ENCODE results near the gene CYLD.

The CYLD gene

GRCh38 chr16:50711862-50712559, 29.9 kb upstream of the CYLD start:
- no peak for DNase-seq (ENCODE audit: low read depth in 2 of 2)

DNA sequence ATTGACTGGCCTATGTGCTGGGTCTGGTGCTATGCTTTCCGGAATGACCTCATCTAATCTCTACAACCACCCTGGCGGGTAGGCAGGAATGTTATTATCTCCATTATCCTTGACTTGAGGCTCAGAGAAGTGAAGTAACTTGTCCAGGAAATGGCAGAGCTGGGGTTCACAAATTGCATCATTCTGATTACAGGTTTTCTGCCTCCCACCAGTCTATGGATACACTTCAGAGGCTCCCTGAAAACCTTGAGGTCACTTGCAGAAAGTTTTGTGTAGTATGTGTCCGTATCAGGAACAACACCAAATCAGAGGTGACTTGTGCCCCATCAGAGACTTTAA, 29.4 kb upstream of the CYLD start:
- DNase-seq (ENCODE audit: low read depth in 2 of 2): no peak

GRCh38 chr16:50712956-50713355, 28.9 kb upstream of the CYLD start:
- no peak for DNase-seq (ENCODE audit: low read depth in 2 of 2)

DNA sequence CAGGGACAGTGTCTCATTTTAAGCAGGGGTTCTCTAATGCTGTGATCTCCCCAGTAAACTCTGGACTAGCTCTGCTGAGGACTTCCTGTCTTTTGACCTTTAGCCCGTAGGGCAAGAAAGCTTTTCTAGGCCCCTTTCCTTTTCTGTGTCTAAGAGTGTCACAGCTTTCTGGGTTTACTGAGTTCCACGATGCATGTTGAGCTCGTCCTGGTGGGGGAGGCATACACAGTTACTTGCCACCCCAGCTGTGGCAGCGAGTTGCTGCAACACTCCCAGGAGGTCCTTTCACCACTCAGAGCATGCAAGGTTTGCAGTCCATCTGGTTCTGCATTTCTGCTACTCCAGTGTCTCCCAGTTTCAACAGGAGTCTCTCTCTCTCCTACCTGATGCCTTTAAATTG, 24.8 kb upstream of the CYLD start:
- DNase-seq (ENCODE audit: low read depth in 2 of 2): no peak

DNA sequence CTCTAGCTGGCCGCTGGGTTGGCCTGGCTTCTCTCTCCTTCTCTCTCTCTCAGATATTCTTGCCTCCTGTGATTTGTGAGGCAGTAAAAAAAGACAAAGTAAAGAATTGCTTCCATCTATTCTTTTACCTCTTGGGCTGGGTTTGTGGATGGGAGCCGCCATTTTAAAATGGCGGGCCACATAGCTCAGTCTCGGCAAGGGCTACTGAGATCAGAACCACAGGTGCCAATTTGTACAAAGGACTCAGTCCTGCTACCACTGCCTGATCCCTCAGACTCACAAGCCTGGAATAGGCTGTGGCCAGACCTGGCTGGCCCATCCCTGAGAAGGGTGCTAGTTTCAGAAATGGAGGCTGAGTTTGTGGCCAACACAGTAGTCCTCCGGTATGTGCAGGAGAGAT, 24.4 kb upstream of the CYLD start:
- DNase-seq (ENCODE audit: low read depth in 2 of 2): no peak

- no peak for DNase-seq (ENCODE audit: low read depth in 2 of 2)
Observed at GRCh38 chr16:50718061-50718760, 23.7 kb upstream of the CYLD start.

DNA sequence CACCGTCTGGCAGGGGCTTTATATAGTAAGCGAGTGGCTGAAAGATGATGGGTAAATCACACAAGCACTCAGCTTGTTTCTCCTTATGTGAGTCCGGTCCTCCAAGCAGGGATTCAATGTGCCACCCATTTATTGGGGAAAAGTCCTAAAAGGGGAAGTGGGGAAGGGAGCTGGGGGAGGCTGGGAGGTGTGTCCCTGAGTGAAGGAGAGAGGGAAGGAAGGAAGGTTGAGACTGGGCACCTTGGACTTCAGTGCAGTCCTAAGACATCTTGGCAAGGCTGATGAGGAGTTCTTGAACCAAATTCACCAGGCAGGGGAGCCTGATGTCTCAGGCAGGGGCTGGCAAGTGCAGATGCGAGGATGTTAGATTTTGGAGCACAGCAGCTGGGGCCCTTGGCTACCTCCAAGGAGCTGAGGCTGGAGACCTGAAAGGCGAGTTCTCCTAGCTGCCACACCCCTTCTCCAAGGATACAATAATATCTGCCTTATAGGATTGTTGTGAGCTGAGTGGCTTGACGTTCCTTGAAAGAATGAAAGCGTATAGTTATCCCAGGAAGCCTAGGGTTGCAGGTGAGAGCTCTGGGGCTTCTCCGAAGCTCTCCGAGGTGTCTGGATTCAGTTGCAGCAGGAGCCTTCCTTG, 23.0 kb upstream of the CYLD start:
- DNase-seq (ENCODE audit: low read depth in 2 of 2): no peak

DNA sequence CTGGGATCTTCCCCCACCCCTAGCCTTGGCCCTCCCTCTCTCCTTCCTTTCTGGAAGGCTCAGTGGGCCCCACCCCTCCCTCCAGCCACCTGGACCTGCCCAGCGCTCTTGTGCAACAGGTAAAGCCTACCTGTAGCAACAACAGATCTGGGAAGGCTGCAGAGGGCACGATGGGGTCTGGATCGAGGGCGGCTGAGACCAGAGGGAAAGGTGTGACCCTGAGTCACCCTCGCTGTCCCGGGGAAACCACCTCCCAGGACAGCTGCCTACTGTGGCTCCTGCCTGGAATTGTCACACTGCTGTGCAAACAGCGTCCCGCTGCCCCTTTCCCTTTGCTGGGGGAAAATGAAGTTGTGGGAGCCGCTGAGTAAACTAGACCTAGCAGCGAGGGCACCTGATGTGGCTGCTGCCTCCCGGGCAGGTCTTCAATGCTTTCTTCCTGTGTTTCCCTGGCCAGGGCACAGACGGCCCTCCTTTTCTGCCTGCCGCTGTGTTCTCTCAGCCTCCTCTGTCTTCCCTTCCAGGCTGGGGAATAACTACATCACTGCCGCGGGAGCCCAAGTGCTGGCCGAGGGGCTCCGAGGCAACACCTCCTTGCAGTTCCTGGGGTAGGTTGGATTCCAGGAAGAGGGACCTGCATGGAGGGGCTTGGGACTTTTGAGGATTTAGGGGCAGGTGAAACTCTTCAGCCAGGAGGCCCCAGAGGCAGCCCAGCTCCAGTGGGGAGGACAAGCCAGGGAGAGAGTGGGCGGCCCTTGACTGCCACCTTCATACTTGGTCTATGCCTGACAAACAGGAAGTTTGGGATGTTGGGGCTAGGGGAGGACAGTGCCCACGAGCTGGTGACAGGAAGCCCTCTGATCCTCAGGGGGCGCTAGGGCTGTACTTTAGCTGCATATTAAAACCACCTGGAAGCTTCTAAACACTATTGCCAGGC, 22.2 kb upstream of the CYLD start:
- no peak for DNase-seq (ENCODE audit: low read depth in 2 of 2)

DNA sequence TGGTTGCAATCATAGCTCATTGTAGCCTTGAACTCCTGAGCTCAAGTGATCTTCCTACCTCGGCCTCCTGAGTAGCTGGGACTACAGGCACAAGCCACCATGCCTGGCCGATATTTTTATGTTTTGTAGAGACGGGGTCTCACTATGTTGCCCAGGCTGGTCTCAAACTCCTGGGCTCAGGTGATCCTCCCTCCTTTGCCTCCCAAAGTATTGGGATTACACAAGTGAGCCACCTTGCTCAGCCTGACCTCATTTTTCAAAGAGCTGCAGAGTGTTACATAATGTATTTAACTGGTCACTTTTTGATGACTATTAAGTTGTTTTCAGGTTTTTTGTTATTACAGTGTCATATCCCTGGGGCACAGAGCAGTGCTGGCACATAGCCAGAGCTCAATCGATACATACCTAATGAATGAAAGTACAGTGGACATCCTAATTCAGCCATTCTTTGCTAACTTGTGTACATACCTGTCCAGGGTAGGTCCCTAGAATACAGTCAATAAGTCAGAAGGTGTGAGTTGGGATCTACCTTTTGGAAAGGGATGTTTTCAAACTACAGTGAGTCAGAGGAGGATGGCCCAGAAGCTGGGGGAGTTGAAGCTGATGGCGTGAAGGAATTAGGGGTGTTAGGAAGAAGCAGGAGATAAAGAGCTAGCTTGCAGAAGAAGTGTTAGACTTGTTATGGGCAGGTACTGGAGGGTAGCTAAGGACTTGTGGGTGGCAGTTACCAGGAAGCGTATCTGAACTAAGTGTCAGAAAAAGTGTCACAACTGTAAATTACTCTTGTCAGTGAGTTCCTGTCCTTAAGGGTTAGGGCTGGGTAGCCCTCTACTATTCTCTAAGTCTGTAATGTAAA, 20.1 kb upstream of the CYLD start:
- DNase-seq (ENCODE audit: low read depth in 2 of 2): no peak

GRCh38 chr16:50722405-50722737, 19.5 kb upstream of the CYLD start:
- DNase-seq (ENCODE audit: low read depth in 2 of 2): no peak

- no peak for DNase-seq (ENCODE audit: low read depth in 2 of 2)
Observed at GRCh38 chr16:50722960-50723359, 18.9 kb upstream of the CYLD start.

DNA sequence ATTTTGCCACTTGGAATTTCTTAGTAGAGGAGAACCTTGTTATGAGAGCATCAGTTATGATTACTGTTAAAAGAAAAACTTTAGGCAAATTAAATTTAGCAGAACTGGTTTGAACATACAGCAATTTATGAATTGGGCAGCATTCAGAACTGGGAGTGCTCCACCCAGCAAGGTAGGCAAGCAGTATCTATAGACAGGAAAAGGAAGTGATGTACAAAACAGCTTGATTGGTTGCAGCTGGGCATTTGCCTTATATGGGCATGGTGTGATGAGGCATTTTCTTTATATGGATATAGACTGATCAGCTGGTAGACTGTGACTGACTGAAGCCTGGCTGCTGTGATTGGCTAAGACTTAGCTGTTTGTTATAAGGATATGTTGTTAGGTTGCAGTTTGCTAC, 17.6 kb upstream of the CYLD start:
- no peak for DNase-seq (ENCODE audit: low read depth in 2 of 2)

DNA sequence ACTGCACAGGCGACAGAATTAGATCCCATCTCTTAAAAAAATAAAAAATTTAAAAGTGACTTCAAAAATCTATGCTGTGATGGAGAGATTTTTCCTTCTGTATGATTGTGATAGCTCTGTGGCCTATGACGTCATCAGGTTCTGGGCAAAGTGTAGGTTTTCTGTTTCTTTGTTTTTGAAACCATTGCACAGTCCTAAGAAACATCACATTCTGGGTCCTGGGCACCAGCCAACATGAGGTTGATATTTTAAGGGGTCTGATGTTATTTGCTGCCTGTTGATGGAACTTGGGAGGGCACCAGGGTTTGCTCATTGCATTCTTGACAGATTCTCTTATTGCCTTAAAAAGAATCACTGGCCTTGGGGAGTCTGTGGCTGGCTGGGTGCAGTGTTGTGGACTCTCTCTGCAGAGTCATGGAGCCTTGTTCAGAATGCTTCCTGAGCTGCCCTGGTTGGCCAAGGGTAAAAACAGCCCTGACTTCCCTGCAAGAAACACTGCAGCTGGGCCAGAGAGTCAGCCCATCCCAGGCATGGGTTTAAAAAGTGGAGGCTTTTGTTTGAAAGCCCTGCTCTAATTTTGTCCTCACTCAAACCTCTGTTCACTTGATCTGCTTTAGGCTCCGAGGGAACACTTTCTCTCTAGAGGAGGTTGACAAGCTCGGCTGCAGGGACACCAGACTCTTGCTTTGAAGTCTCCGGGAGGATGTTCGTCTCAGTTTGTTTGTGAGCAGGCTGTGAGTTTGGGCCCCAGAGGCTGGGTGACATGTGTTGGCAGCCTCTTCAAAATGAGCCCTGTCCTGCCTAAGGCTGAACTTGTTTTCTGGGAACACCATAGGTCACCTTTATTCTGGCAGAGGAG, 10.5 kb upstream of the CYLD start:
- no peak for DNase-seq (ENCODE audit: low read depth in 2 of 2)

GRCh38 chr16:50731989-50732832, 9.7 kb upstream of the CYLD start:
- DNase-seq (ENCODE audit: low read depth in 2 of 2): no peak

GRCh38 chr16:50733468-50733867, 8.4 kb upstream of the CYLD start:
- DNase-seq (ENCODE audit: low read depth in 2 of 2): no peak

- DNase-seq (ENCODE audit: low read depth in 2 of 2): no peak
Observed at GRCh38 chr16:50735629-50736122, 6.2 kb upstream of the CYLD start.

- no peak for DNase-seq (ENCODE audit: low read depth in 2 of 2)
Observed at GRCh38 chr16:50736448-50736847, 5.4 kb upstream of the CYLD start.

- DNase-seq (ENCODE audit: low read depth in 2 of 2): no peak
Observed at GRCh38 chr16:50737420-50737959, 4.4 kb upstream of the CYLD start.

DNA sequence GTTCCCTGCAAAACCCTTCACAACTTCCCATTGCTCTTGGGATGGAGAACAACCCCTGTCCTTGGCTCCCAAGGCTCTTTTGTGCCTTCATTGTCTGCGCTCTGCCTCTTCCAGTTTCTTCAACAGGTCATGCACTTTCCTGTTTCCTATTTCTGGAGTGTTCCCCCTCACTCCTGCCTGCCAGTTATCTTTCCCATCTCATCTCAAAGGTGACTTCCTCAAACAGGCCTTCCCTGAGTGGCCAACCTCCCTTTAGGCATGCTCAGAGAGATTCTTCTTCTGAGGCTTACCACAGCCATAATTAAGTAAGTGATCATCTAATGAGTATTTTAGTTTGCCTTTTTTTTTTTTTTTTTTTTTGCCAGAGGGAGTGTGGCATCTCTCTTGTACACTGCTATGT, 2.9 kb upstream of the CYLD start:
- DNase-seq (ENCODE audit: low read depth in 2 of 2): no peak

All from activated CD4-positive, alpha-beta T cell treated with anti-CD3 and anti-CD28 coated beads for 24 hours (primary cell).